Neural cell (in vitro differentiated cells): ENCODE measurements around the gene ARID3C. TPM values are rescaled to one million over a fixed set of nuclear protein-coding genes. Genes with fewer than 3 reads are reported as not detected.

Experiments
- H2AFZ ChIP-seq: fragments of 200-600, 300-800 bp; sonication (generic), shearing (Covaris generic); 2 replicates; pipeline ENCODE4 v1.6.0; 2014; ENCODE audit warnings: low read depth, mild to moderate bottlenecking, antibody characterized with exemption, low read length, moderate library complexity
- H3F3A ChIP-seq: fragments of 200-600 bp; shearing (Covaris generic); 2 replicates; pipeline ENCODE4 v1.6.1; 2016; ENCODE audit warnings: mild to moderate bottlenecking, moderate library complexity, mixed read lengths, antibody characterized with exemption, low read length; ENCODE audit not compliant: insufficient read depth, poor library complexity, severe bottlenecking
- H3K27ac ChIP-seq: fragments of 200-600, 300-800 bp; sonication (generic), shearing (Covaris generic); 2 replicates; pipeline ENCODE4 v1.5.1; 2014; ENCODE audit warnings: mild to moderate bottlenecking, low read length, moderate library complexity
- H3K27me3 ChIP-seq: fragments of 300-800, 200-600 bp; sonication (generic), shearing (Covaris generic); 2 replicates; pipeline ENCODE4 v1.6.0; 2014; ENCODE audit warnings: mild to moderate bottlenecking, low read depth, low read length, moderate library complexity; ENCODE audit not compliant: insufficient read depth
- H3K36me3 ChIP-seq: fragments of 300-800, 200-600 bp; sonication (generic), shearing (Covaris generic); 2 replicates; pipeline ENCODE4 v1.5.1; 2014; ENCODE audit warnings: mild to moderate bottlenecking, antibody characterized with exemption, low read length, moderate library complexity; ENCODE audit not compliant: insufficient read depth
- H3K4me2 ChIP-seq: fragments of 300-800, 200-600 bp; sonication (generic), shearing (Covaris generic); 2 replicates; pipeline ENCODE4 v1.6.0; 2014; ENCODE audit warnings: mild to moderate bottlenecking, low read length
- H3K4me3 ChIP-seq: fragments of 300-800, 200-600 bp; sonication (generic), shearing (Covaris generic); 2 replicates; pipeline ENCODE4 v1.5.1; 2014; ENCODE audit warnings: mild to moderate bottlenecking, low read length, moderate library complexity
- H3K79me2 ChIP-seq: fragments of 200-600 bp; shearing (Covaris generic); replicated peaks from 2 replicates; pipeline ENCODE4 v1.6.0; 2014; ENCODE audit warnings: mild to moderate bottlenecking, low read length, moderate library complexity; ENCODE audit not compliant: insufficient read depth
- H3K9ac ChIP-seq: fragments of 300-800, 200-600 bp; sonication (generic), shearing (Covaris generic); 2 replicates; pipeline ENCODE4 v1.6.1; 2016; ENCODE audit warnings: mild to moderate bottlenecking, low read length, mixed read lengths
- H3K9me2 ChIP-seq: fragments of 200-600 bp; shearing (Covaris generic); 2 replicates; pipeline ENCODE4 v1.6.1; 2016; ENCODE audit warnings: mild to moderate bottlenecking, low read length, mixed read lengths; ENCODE audit not compliant: insufficient read depth
- H3K9me3 ChIP-seq: fragments of 200-600, 300-800 bp; sonication (generic), shearing (Covaris generic); 2 replicates; pipeline ENCODE4 v1.6.1; 2016; ENCODE audit warnings: mild to moderate bottlenecking, mixed run types, low read length, moderate library complexity, mixed read lengths
- H4K20me1 ChIP-seq: fragments of 200-600 bp; shearing (Covaris generic); 2 replicates; pipeline ENCODE4 v1.6.1; 2016; ENCODE audit warnings: mild to moderate bottlenecking, mixed run types; ENCODE audit not compliant: insufficient read depth
- EP300 ChIP-seq: fragments of 450-650 bp; conservative IDR thresholded peaks from 2 replicates; pipeline ENCODE4 v1.6.1; 2014; ENCODE audit warnings: antibody characterized with exemption, mild to moderate bottlenecking, moderate library complexity; ENCODE audit not compliant: poor library complexity, severe bottlenecking
- EZH2 ChIP-seq: fragments of 200-600, 300-800 bp; shearing (Covaris generic), sonication (generic); IDR thresholded peaks from 2 replicates; pipeline ENCODE4 v1.6.1; 2014; ENCODE audit warnings: antibody characterized with exemption, low read length, borderline replicate concordance, mild to moderate bottlenecking; ENCODE audit not compliant: insufficient read depth, poor library complexity, severe bottlenecking
- MXI1 ChIP-seq: fragments of 450-650 bp; conservative IDR thresholded peaks from 2 replicates; pipeline ENCODE4 v1.6.1; 2014; ENCODE audit warnings: antibody characterized with exemption, mild to moderate bottlenecking; ENCODE audit not compliant: poor library complexity, severe bottlenecking
- POLR2AphosphoS5 ChIP-seq: IDR thresholded peaks from 2 replicates; pipeline ENCODE4 v1.6.1; 2012
- RAD21 ChIP-seq: fragments of 450-650 bp; conservative IDR thresholded peaks from 2 replicates; pipeline ENCODE4 v1.6.1; 2014; ENCODE audit warnings: antibody characterized with exemption, mild to moderate bottlenecking, moderate library complexity
- SMC3 ChIP-seq: fragments of 450-650 bp; conservative IDR thresholded peaks from 2 replicates; pipeline ENCODE4 v1.6.1; 2014; ENCODE audit warnings: antibody characterized with exemption, mild to moderate bottlenecking, moderate library complexity; ENCODE audit not compliant: poor library complexity
- TAF1 ChIP-seq: IDR thresholded peaks from 2 replicates; pipeline ENCODE4 v1.6.1; 2012; ENCODE audit warnings: low read depth
- polyA plus RNA-seq: library from polyadenylated mRNA; depleted of rRNA; stranded (reverse); fragments of >200 nt; gene quantifications from 2 replicates; pipeline ENCODE4 v1.2.3, GENCODE V29; 2014
- TF ChIP-seq, protein P1 (sequence below): fragments of 450-650 bp; IDR thresholded peaks from 2 replicates; pipeline ENCODE4 v1.5.1; 2014; ENCODE audit warnings: antibody characterized with exemption, mild to moderate bottlenecking, moderate library complexity; ENCODE audit not compliant: poor library complexity, severe bottlenecking
- TF ChIP-seq, protein P2 (sequence below): IDR thresholded peaks from 2 replicates; pipeline ENCODE4 v1.6.1; 2012; ENCODE audit warnings: borderline replicate concordance

ARID3C gene
- polyA plus RNA-seq, 1 donor from 2014 or later, result 2.8 TPM

- peaks cover 25% of the 10 kb centered on the region for H3K27me3 ChIP-seq
Observed at GRCh38 chr9:34630402-34631154, 1.7 kb upstream of the ARID3C start.

DNA sequence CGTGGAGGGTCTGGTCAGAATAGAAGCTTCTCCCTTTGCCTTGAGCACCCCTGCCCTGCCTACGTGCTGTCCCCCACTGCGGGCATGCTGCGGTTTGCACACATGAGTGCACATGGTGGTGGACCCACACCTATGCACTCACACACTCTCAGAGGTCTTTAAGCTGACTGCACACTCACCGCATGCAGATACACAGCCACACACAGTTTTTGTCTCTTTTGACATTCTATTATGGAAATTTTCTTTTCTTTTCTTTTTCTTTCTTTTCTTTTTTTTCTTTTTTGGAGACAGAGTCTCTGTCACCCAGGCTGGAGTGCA lies 584 bp upstream of the ARID3C start:
- Histone ChIP-seq H3K36me3 (no peaks in the 10 kb centered on the region), H3K79me2 (no peaks in the 10 kb centered on the region), H3F3A (no peaks in the 10 kb centered on the region), H3K4me3 (peak overlapping the region; percentile 62), H3K4me2 (no peak overlapping the region), H3K9ac (no peak overlapping the region), H4K20me1 (no peaks in the 10 kb centered on the region), H3K9me3 (no peaks in the 10 kb centered on the region), H3K9me2 (no peaks in the 10 kb centered on the region), H2AFZ (no peak overlapping the region), H3K27me3 (peaks cover 25% of the 10 kb centered on the region), H3K27ac (no peak overlapping the region)
- TF ChIP-seq SMC3 (no peak), MXI1 (no peak), RAD21 (no peak), POLR2AphosphoS5 (no peak), TAF1 (no peak), EZH2 (no peak), EP300 (no peak)
- TF ChIP-seq, protein P1, sequence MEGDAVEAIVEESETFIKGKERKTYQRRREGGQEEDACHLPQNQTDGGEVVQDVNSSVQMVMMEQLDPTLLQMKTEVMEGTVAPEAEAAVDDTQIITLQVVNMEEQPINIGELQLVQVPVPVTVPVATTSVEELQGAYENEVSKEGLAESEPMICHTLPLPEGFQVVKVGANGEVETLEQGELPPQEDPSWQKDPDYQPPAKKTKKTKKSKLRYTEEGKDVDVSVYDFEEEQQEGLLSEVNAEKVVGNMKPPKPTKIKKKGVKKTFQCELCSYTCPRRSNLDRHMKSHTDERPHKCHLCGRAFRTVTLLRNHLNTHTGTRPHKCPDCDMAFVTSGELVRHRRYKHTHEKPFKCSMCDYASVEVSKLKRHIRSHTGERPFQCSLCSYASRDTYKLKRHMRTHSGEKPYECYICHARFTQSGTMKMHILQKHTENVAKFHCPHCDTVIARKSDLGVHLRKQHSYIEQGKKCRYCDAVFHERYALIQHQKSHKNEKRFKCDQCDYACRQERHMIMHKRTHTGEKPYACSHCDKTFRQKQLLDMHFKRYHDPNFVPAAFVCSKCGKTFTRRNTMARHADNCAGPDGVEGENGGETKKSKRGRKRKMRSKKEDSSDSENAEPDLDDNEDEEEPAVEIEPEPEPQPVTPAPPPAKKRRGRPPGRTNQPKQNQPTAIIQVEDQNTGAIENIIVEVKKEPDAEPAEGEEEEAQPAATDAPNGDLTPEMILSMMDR, result no peak
- TF ChIP-seq, protein P2, sequence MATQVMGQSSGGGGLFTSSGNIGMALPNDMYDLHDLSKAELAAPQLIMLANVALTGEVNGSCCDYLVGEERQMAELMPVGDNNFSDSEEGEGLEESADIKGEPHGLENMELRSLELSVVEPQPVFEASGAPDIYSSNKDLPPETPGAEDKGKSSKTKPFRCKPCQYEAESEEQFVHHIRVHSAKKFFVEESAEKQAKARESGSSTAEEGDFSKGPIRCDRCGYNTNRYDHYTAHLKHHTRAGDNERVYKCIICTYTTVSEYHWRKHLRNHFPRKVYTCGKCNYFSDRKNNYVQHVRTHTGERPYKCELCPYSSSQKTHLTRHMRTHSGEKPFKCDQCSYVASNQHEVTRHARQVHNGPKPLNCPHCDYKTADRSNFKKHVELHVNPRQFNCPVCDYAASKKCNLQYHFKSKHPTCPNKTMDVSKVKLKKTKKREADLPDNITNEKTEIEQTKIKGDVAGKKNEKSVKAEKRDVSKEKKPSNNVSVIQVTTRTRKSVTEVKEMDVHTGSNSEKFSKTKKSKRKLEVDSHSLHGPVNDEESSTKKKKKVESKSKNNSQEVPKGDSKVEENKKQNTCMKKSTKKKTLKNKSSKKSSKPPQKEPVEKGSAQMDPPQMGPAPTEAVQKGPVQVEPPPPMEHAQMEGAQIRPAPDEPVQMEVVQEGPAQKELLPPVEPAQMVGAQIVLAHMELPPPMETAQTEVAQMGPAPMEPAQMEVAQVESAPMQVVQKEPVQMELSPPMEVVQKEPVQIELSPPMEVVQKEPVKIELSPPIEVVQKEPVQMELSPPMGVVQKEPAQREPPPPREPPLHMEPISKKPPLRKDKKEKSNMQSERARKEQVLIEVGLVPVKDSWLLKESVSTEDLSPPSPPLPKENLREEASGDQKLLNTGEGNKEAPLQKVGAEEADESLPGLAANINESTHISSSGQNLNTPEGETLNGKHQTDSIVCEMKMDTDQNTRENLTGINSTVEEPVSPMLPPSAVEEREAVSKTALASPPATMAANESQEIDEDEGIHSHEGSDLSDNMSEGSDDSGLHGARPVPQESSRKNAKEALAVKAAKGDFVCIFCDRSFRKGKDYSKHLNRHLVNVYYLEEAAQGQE, result no peak

More at GRCh38 chr9:34630402-34631154, 1.7 kb upstream of the ARID3C start:
- no peaks in the 10 kb centered on the region for H3F3A ChIP-seq
- H3K9me3 ChIP-seq, result no peaks in the 10 kb centered on the region
- H3K36me3 ChIP-seq, result no peaks in the 10 kb centered on the region
- no peak overlapping the region for H3K27ac ChIP-seq
- no peaks in the 10 kb centered on the region for H3K9me2 ChIP-seq
- TF ChIP-seq EZH2 (no peak), TAF1 (no peak), MXI1 (no peak), RAD21 (no peak), POLR2AphosphoS5 (no peak)
- TF ChIP-seq, protein P1, result no peak
- H3K9ac ChIP-seq, result no peak overlapping the region
- no peak overlapping the region for H3K4me2 ChIP-seq
- H3K79me2 ChIP-seq, result no peaks in the 10 kb centered on the region
- H2AFZ ChIP-seq, result no peak overlapping the region
- no peak overlapping the region for H3K4me3 ChIP-seq
- H4K20me1 ChIP-seq, result no peaks in the 10 kb centered on the region
